ENCODE measurements around the gene BOD1. TPM values are rescaled to one million over a fixed set of nuclear protein-coding genes. Genes with fewer than 3 reads are reported as not detected.

Gene BOD1
- total and polyA plus RNA-seq, 9 donors, result 45.8 to 76.1 (median 61.7) TPM

- intact Hi-C loops (cut with DNase I), result no loop called here
- WGBS, 3 donors, result 42 to 56% (median 42%) methylated on average over 12 of the region's 12 CpGs
- Histone ChIP-seq H3K4me1 (ENCODE audit: insufficient read depth) (peaks cover 6% of the 10 kb centered on the region), H3K4me3 (no peak overlapping the region), H3K27ac (no peak overlapping the region), H3K9me3 (no peaks in the 10 kb centered on the region), H3K27me3 (no peaks in the 10 kb centered on the region), H3K36me3 (no peaks in the 10 kb centered on the region)
- TF ChIP-seq POLR2A (IDR thresholded peaks at IDR 0.05) (no peak), EP300 (IDR thresholded peaks at IDR 0.05) (no peak), CTCF (IDR thresholded peaks at IDR 0.05) (no peak)
- no peak for DNase-seq
These were observed 34.0 kb downstream of the BOD1 start for GRCh38 chr5:173582216-173583111.

GRCh38 chr5:173581408-173582215 lies 34.8 kb downstream of the BOD1 start:
- WGBS, 3 donors, result 68 to 75% (median 70%) methylated on average over 17 of the region's 17 CpGs
- Histone ChIP-seq H3K36me3 (no peaks in the 10 kb centered on the region), H3K27me3 (no peaks in the 10 kb centered on the region), H3K4me3 (no peak overlapping the region), H3K27ac (no peak overlapping the region), H3K9me3 (no peaks in the 10 kb centered on the region), H3K4me1 (ENCODE audit: insufficient read depth) (peaks cover 6% of the 10 kb centered on the region)
- intact Hi-C loops (cut with DNase I), result no loop called here
- TF ChIP-seq CTCF (IDR thresholded peaks at IDR 0.05) (no peak), EP300 (IDR thresholded peaks at IDR 0.05) (no peak), POLR2A (IDR thresholded peaks at IDR 0.05) (no peak)
- no peak for DNase-seq

- TF ChIP-seq CTCF (IDR thresholded peaks at IDR 0.05) (no peak), POLR2A (IDR thresholded peaks at IDR 0.05) (no peak), EP300 (IDR thresholded peaks at IDR 0.05) (no peak)
These were observed 37.4 kb downstream of the BOD1 start for GRCh38 chr5:173578947-173579615.

GRCh38 chr5:173577817-173578216 lies 38.6 kb downstream of the BOD1 start:
- H3K9me3 ChIP-seq, result no peaks in the 10 kb centered on the region
- H3K4me3 ChIP-seq, result no peak overlapping the region
- no peak for DNase-seq
- no peaks in the 10 kb centered on the region for H3K27me3 ChIP-seq
- H3K4me1 ChIP-seq (ENCODE audit: insufficient read depth), result peaks cover 4% of the 10 kb centered on the region
- no peak overlapping the region for H3K27ac ChIP-seq
- H3K36me3 ChIP-seq, result no peaks in the 10 kb centered on the region
- no peak for TF ChIP-seq EP300 (IDR thresholded peaks at IDR 0.05)
- no peak for TF ChIP-seq POLR2A (IDR thresholded peaks at IDR 0.05)
- TF ChIP-seq CTCF (IDR thresholded peaks at IDR 0.05), result no peak
- WGBS, 3 donors, result 90 to 94% (median 92%) methylated on average over 5 of the region's 5 CpGs
- intact Hi-C loops (cut with DNase I), result no loop called here

More at GRCh38 chr5:173578947-173579615, 37.4 kb downstream of the BOD1 start:
- H3K4me1 ChIP-seq (ENCODE audit: insufficient read depth), result peaks cover 6% of the 10 kb centered on the region
- no peak for DNase-seq
- H3K4me3 ChIP-seq, result no peak overlapping the region
- no peaks in the 10 kb centered on the region for H3K9me3 ChIP-seq
- 77 to 94% (median 92%) methylated on average over 4 of the region's 4 CpGs for WGBS, 3 donors
- no peaks in the 10 kb centered on the region for H3K27me3 ChIP-seq
- no peak overlapping the region for H3K27ac ChIP-seq
- no peaks in the 10 kb centered on the region for H3K36me3 ChIP-seq
- intact Hi-C loops (cut with DNase I), result no loop called here

Measured in ovary (tissue), 9 donors.